ENCODE results near the gene PHACTR4.

GRCh38 chr1:28443550-28443949 lies 74.0 kb downstream of the PHACTR4 start:
- TF ChIP-seq EP300 (IDR thresholded peaks at IDR 0.05) (no peak), CTCF (IDR thresholded peaks at IDR 0.05) (no peak), POLR2A (IDR thresholded peaks at IDR 0.05) (no peak)
